ENCODE data around the gene NOPCHAP1. TPM values are rescaled to one million over a fixed set of nuclear protein-coding genes. Genes with fewer than 3 reads are reported as not detected.
A peak's percentile ranks its signal among the peaks of the same experiment; 100 is the strongest.

NOPCHAP1 gene
- total and polyA plus RNA-seq, 2 donors (not counting 1 experiment from before 2014, with no cell fraction given): 3.2 to 21.2 TPM

DNA sequence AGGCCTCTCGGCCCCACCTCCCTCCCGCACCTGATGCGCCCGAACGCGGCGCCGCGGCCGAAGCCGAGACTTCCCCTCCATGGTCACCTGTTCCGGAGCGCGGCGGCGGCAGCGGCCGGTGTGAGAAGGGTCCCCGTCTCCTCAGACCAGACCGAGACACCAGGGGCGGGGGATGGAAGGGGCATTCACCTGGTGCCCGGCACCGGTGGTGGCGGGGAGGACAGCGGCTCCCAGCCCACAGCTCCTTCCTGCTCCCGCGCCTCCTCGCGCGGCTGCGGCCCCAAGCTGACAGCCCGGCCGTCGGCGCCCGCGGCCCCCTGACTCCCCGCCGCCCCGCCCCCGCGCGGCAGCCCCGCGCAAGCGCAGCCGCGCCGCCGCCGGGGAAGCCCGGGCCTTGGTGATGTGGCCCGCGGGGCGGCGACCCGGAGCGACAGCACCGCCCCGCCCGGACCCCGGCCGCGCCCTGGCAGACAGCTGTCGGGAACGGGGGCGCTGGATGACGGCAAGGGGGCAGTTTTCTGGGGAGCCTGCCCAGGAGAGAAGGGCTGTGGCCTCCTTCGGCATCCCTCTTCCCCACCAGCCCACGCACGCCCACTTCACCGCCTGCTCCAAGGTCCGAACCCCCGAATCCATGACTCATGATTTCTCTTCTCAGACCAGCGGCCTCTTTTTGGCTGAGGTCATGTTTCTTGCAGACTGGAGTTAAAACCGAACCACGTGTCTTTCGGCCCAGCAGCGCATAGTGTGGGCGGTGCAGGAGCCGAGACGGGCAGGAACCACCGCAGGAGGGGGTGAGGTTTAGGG is 27.9 kb upstream of the NOPCHAP1 start, which contains the start of gene SLC41A2:
TSS of gene SLC41A2 (minus strand) at position 290 of the 804 bp plus-strand sequence. CDS start 29,763 bp downstream, outside the sequence.
- Mint-ChIP-seq H3K27ac (peak within 1 kb of the TSS; percentile 93), H3K4me3 (peak within 1 kb of the TSS; percentile 95), H3K27me3 (peaks cover 5% of the 10 kb centered on the region), H3K4me1 (peaks cover 23% of the 10 kb centered on the region), H3K9me3 (ENCODE audit: insufficient read depth) (no peaks in the 10 kb centered on the region)
- H3K36me3 ChIP-seq (replicated peaks in 1 of 2; ENCODE audit: control extremely low read depth in 1 of 2, control insufficient read depth in 1 of 2, extremely low read depth in 1 of 2, insufficient read depth in 2 of 2, low read length in 1 of 2): no peaks in the 10 kb centered on the region
- peak within 1 kb of the TSS; percentile 81 for H3K4me2 ChIP-seq (replicated peaks; ENCODE audit: low read depth, low read length, poor library complexity, severe bottlenecking)
- TF ChIP-seq EZH2 (IDR thresholded peaks at IDR 0.05; ENCODE audit: borderline replicate concordance, insufficient read depth, low read depth, low read length, poor library complexity, severe bottlenecking): no peak
- no peak for TF ChIP-seq CTCF (IDR thresholded peaks at IDR 0.05)
- H3K27me3 ChIP-seq (replicated peaks in 1 of 4; ENCODE audit: control extremely low read depth in 1 of 4, control insufficient read depth in 3 of 4, insufficient read depth in 4 of 4, low read length in 3 of 4): peaks cover 0 to 2% (median 0%) of the 10 kb centered on the region in 4 experiments
- ChIA-PET CTCF (interaction anchor here (0.7 to 3.4 kb wide), 13 partner anchors 9 to 591 kb away, joined by 3 to 20 read pairs (median 5); no protein-coding TSS in a partner anchor), POLR2A (interaction anchor here (1.1 to 2.2 kb wide), 3 partner anchors 17 to 671 kb away, joined by 3 to 6 read pairs (median 4); no protein-coding TSS in a partner anchor)
- DNase-seq: peak; percentile 91
- peaks cover 13 to 16% of the 10 kb centered on the region in 2 donors for H3K4me1 ChIP-seq (ENCODE audit: control insufficient read depth in 2 of 2, insufficient read depth in 2 of 2, low read length in 2 of 2)
- intact Hi-C loops (cut with micrococcal nuclease): loop anchor here (1.0 to 10.0 kb wide), 11 partner anchors 16 to 743 kb away; partner anchors contain the start of genes CHST11, NOPCHAP1, TXNRD1 and WASHC4
- H3K9ac ChIP-seq (ENCODE audit: low read length): peak within 1 kb of the TSS; percentile 73
- H2AFZ ChIP-seq (ENCODE audit: insufficient read depth, low read depth, low read length, poor library complexity, severe bottlenecking): peak within 1 kb of the TSS; percentile 88
- WGBS (ENCODE audit: insufficient coverage): under 1% methylated on average over 81 of the region's 83 CpGs
- no peaks in the 10 kb centered on the region for H3K9me3 ChIP-seq (ENCODE audit: control extremely low read depth in 1 of 3, control insufficient read depth in 2 of 3, insufficient read depth in 1 of 3, low read length in 2 of 3)
- peak; percentile 84 for ATAC-seq (ENCODE audit: low read depth)
- no peaks in the 10 kb centered on the region for H4K20me1 ChIP-seq (ENCODE audit: control insufficient read depth, insufficient read depth, low read length, poor library complexity, severe bottlenecking)
- peak within 1 kb of the TSS; percentile 57 to 80 (median 75) for H3K4me3 ChIP-seq (ENCODE audit: control extremely low read depth in 1 of 5, extremely low read depth in 1 of 5, insufficient read depth in 1 of 5, low read depth in 2 of 5, low read length in 4 of 5)
- H3K27ac ChIP-seq (ENCODE audit: low read length in 2 of 2): peak within 1 kb of the TSS; percentile 79 to 80
- no peaks in the 10 kb centered on the region for H3K79me2 ChIP-seq (ENCODE audit: control insufficient read depth, insufficient read depth, low read length)

Data from B cell (primary cell).